ENCODE results near the gene BAZ2B.

BAZ2B gene

GRCh38 chr2:159585622-159586021 lies 30.7 kb downstream of the BAZ2B start:
- DNase-seq: no peak
- H3K27ac ChIP-seq (ENCODE audit: low read length): no peak overlapping the region
- no peaks in the 10 kb centered on the region for H3K36me3 ChIP-seq (ENCODE audit: insufficient read depth, low read length)
- H3K4me1 ChIP-seq (ENCODE audit: insufficient read depth, low read length): peaks cover 9% of the 10 kb centered on the region
- H3K4me3 ChIP-seq (ENCODE audit: low read depth in 1 of 2, low read length in 2 of 2): no peak overlapping the region
- TF ChIP-seq EZH2 (IDR thresholded peaks at IDR 0.05; ENCODE audit: borderline replicate concordance, low read depth, low read length, severe bottlenecking): no peak
- TF ChIP-seq CTCF (IDR thresholded peaks at IDR 0.05; ENCODE audit: borderline replicate concordance, extremely low read depth, low read length, poor library complexity, severe bottlenecking): no peak
- no peaks in the 10 kb centered on the region for H3K27me3 ChIP-seq (ENCODE audit: insufficient read depth, low read length, poor library complexity)
- no peak overlapping the region for H2AFZ ChIP-seq (ENCODE audit: low read depth, low read length)
- ATAC-seq (ENCODE audit: insufficient read depth, low read depth): no peak
- H4K20me1 ChIP-seq (ENCODE audit: insufficient read depth, low read length): no peaks in the 10 kb centered on the region
- no peaks in the 10 kb centered on the region for H3K9me3 ChIP-seq (ENCODE audit: insufficient read depth, low read length, severe bottlenecking)
- H3K79me2 ChIP-seq (ENCODE audit: insufficient read depth, low read length): no peaks in the 10 kb centered on the region
- H3K9ac ChIP-seq (ENCODE audit: low read depth, low read length): no peak overlapping the region
- H3K4me2 ChIP-seq (ENCODE audit: insufficient read depth, low read length): no peak overlapping the region

GRCh38 chr2:159584796-159585195 lies 31.6 kb downstream of the BAZ2B start:
- no peaks in the 10 kb centered on the region for H3K79me2 ChIP-seq (ENCODE audit: insufficient read depth, low read length)
- TF ChIP-seq CTCF (IDR thresholded peaks at IDR 0.05; ENCODE audit: borderline replicate concordance, extremely low read depth, low read length, poor library complexity, severe bottlenecking) (no peak), EZH2 (IDR thresholded peaks at IDR 0.05; ENCODE audit: borderline replicate concordance, low read depth, low read length, severe bottlenecking) (no peak)
- no peak for DNase-seq

GRCh38 chr2:159573846-159574606 lies 42.3 kb downstream of the BAZ2B start:
- no peaks in the 10 kb centered on the region for H4K20me1 ChIP-seq (ENCODE audit: insufficient read depth, low read length)
- H3K79me2 ChIP-seq (ENCODE audit: insufficient read depth, low read length): no peaks in the 10 kb centered on the region
- DNase-seq (no peak), ATAC-seq (ENCODE audit: insufficient read depth, low read depth) (no peak)
- H3K9ac ChIP-seq (ENCODE audit: low read depth, low read length): no peak overlapping the region
- H3K4me3 ChIP-seq (ENCODE audit: low read depth in 1 of 2, low read length in 2 of 2): no peak overlapping the region
- H3K27ac ChIP-seq (ENCODE audit: low read length): no peak overlapping the region
- no peaks in the 10 kb centered on the region for H3K4me1 ChIP-seq (ENCODE audit: insufficient read depth, low read length)
- no peak overlapping the region for H2AFZ ChIP-seq (ENCODE audit: low read depth, low read length)
- TF ChIP-seq CTCF (IDR thresholded peaks at IDR 0.05; ENCODE audit: borderline replicate concordance, extremely low read depth, low read length, poor library complexity, severe bottlenecking) (no peak), EZH2 (IDR thresholded peaks at IDR 0.05; ENCODE audit: borderline replicate concordance, low read depth, low read length, severe bottlenecking) (no peak)
- no peak overlapping the region for H3K4me2 ChIP-seq (ENCODE audit: insufficient read depth, low read length)
- peaks cover 10% of the 10 kb centered on the region for H3K9me3 ChIP-seq (ENCODE audit: insufficient read depth, low read length, severe bottlenecking)
- no peaks in the 10 kb centered on the region for H3K27me3 ChIP-seq (ENCODE audit: insufficient read depth, low read length, poor library complexity)
- H3K36me3 ChIP-seq (ENCODE audit: insufficient read depth, low read length): no peaks in the 10 kb centered on the region

More at GRCh38 chr2:159584796-159585195, 31.6 kb downstream of the BAZ2B start:
- Histone ChIP-seq H3K4me3 (ENCODE audit: low read depth in 1 of 2, low read length in 2 of 2) (no peak overlapping the region), H3K27ac (ENCODE audit: low read length) (peak overlapping the region; percentile 3; the same call in 1 of the 2 replicates), H3K9me3 (ENCODE audit: insufficient read depth, low read length, severe bottlenecking) (no peaks in the 10 kb centered on the region), H4K20me1 (ENCODE audit: insufficient read depth, low read length) (no peaks in the 10 kb centered on the region), H2AFZ (ENCODE audit: low read depth, low read length) (no peak overlapping the region), H3K4me1 (ENCODE audit: insufficient read depth, low read length) (peaks cover 9% of the 10 kb centered on the region), H3K9ac (ENCODE audit: low read depth, low read length) (no peak overlapping the region), H3K4me2 (ENCODE audit: insufficient read depth, low read length) (no peak overlapping the region), H3K27me3 (ENCODE audit: insufficient read depth, low read length, poor library complexity) (no peaks in the 10 kb centered on the region), H3K36me3 (ENCODE audit: insufficient read depth, low read length) (no peaks in the 10 kb centered on the region)
- ATAC-seq (ENCODE audit: insufficient read depth, low read depth): peak; percentile 49; the same call in 2 of the 3 replicates
